ENCODE data around the gene RAPGEF6.
"Not testable (repeated sequence)": the region's sequence is repeated elsewhere in the genome, so short reads cannot be mapped to it uniquely, and the experiment has no call there.

RAPGEF6 gene, protein sequence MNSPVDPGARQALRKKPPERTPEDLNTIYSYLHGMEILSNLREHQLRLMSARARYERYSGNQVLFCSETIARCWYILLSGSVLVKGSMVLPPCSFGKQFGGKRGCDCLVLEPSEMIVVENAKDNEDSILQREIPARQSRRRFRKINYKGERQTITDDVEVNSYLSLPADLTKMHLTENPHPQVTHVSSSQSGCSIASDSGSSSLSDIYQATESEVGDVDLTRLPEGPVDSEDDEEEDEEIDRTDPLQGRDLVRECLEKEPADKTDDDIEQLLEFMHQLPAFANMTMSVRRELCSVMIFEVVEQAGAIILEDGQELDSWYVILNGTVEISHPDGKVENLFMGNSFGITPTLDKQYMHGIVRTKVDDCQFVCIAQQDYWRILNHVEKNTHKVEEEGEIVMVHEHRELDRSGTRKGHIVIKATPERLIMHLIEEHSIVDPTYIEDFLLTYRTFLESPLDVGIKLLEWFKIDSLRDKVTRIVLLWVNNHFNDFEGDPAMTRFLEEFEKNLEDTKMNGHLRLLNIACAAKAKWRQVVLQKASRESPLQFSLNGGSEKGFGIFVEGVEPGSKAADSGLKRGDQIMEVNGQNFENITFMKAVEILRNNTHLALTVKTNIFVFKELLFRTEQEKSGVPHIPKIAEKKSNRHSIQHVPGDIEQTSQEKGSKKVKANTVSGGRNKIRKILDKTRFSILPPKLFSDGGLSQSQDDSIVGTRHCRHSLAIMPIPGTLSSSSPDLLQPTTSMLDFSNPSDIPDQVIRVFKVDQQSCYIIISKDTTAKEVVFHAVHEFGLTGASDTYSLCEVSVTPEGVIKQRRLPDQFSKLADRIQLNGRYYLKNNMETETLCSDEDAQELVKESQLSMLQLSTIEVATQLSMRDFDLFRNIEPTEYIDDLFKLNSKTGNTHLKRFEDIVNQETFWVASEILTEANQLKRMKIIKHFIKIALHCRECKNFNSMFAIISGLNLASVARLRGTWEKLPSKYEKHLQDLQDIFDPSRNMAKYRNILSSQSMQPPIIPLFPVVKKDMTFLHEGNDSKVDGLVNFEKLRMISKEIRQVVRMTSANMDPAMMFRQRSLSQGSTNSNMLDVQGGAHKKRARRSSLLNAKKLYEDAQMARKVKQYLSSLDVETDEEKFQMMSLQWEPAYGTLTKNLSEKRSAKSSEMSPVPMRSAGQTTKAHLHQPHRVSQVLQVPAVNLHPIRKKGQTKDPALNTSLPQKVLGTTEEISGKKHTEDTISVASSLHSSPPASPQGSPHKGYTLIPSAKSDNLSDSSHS (N-terminal part only)
- 32.3 to 43.9 reads per million in 2 experiments for total RNA-seq

DNA sequence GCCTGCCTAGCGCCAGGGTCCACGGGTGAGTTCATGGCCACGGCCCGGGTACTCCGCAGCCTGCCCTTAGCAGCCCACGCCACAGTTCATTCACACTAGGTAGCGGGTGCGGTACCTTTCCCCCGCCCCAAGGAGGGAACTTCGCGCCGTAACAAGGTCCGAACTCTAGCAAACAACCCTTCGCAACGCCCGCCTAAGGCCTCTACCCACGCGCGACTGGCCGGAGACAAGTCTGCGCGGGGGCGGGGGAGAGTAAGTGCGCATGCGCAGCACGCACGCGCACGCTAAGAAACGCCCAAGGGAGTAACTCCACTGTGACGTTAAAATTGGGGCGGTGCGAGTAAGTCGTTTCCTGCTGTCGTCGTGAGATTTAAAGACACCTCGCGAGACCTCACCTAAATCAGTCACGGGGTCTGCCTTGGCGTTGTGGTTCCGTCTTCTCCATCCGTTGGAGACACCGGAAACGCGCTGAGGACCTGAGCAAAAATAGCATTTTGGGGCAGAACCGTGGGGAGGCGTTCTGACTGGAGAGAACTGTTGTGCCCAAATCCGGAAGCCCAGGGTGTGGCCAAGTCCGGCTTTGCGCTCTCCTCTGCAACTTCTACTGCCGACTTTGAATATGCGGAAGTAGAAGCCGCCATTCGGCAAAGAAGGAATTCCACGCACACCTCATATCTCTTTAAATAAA is at the start of gene RAPGEF6:
TSS of gene RAPGEF6 (minus strand) at position 234 of the 688 bp plus-strand sequence. CDS start at position 35, 199 bp downstream.
- DNase-seq (ENCODE audit: low read depth), result peak; percentile 95

DNA sequence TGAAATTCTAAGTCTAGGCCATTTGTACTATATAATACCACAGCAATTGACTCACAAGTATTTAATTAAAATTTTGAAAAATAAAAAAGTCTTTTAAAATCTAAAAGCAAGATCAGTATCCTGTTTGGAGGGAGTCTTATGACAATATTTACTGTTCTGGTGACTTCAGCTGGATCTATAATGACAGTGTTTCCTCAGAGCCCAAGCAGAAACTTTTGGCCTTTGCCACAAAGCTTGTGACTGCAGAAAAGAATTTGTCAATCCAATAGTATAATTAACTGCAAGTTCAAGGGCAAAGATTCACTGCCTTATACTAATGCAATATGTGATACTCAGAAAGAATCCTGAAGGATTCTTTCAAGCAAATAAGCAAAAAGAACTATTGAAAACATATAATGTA is 49.6 kb upstream of the RAPGEF6 start:
- DNase-seq (ENCODE audit: low read depth), result no peak

DNA sequence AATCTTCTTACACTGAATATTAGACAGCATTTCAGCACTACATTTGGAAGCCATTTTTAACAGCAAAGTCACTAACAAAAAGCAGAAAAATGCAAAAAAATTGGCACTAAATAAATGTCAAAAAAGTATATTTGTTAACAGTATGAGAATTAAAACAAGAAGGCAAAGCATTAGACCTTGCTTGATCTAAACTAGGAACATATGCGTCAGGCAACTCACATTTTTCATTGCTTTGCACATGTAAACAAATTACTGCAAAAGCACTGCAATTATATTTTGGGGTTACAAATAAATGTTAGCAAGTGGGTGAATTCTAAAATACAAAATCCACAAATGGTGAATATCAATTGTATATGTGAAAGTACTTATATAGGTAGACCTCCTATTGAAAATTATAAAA is 49.0 kb upstream of the RAPGEF6 start:
- DNase-seq (ENCODE audit: low read depth), result no peak

DNA sequence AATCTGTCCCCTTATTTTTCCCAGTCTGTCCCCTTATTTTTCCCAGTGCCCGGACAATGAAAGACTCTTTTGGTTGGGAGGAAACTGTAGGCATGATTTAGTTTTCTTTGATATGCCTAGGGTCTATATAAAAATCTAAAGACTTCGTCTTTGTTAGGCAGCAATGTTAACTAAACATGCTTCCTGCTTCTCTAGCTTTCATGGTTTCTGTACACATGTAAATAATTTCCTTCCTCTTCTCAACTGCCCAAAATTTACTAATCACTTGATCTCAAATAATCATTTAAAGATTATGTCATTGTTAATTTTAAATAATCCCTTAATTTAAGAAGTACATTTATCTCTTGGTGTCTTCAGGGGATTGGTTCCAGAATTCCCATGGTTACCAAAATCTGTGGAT is 47.8 kb upstream of the RAPGEF6 start:
- no peak for DNase-seq (ENCODE audit: low read depth)

DNA sequence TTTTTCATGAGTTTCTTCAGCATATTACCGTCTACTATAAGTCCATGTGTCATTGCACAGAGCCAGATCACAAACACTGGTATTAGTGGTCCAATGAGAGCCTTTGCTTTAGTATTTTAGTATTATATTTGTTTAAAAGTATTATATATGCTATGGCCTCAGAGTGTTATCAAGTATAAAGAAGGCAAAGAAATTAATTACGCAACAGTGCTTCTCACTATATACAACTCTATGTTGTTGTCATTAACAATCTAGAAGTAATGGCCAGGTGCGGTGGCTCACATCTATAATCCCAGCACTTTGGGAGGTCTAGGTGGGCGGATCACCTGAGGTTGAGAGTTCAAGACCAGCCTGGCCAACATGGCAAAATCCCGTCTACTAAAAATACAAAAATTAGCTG is 47.1 kb upstream of the RAPGEF6 start:
- DNase-seq (ENCODE audit: low read depth), result no peak

DNA sequence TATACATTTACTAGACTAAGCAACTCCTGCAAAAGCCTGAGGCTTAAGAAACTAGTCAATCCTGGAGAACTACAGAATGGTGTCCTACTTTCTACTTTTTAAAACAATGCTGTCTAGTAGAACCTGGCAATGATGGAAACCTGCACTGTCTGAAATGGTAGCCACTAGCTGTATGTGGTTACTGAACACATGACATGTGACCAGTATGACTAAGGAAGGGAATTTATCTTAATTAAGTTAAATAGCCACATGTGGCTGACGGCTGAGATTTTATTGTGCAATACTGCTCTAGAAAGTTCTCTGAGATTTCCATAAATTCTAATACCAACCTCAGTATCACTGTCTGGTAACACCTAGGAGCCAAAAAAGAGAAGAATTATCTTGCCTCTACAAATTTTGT is 44.9 kb upstream of the RAPGEF6 start:
- no peak for DNase-seq (ENCODE audit: low read depth)

DNA sequence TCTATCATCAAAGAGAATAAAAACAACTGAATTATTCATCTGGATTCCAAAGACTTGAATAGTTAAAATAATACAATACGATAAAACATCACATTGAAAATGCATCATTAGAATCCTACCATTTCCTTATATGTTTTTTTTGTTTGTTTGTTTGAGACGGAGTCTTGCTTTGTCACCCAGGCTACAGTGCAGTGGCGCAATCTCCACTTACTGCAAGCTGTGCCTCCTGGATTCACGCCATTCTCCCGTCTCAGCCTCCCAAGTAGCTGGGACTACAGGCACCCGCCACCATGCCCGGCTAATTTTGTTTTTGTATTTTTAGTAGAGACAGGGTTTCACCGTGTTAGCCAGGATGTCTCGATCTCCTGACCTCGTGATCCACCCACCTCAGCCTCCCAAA is 43.2 kb upstream of the RAPGEF6 start:
- DNase-seq (ENCODE audit: low read depth), result not testable (repeated sequence)

DNA sequence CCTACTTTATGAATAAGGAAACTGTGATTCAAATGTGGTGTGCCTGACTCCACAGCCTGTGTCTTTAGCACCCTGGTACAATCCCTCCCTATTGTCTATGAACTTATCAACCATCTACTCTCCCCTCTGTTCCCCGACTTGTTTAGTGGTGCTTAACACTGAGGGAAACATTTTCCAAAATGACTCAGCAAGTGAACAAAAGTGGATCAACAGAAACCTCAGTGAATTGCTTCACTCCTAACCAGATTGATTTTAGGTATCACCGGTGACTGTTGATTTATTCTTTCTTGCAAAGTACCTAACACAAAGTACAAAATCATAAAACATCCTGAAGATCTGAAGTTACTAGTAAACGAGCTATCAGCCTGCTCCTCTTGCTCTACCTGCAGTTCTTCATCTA is 42.1 kb upstream of the RAPGEF6 start:
- DNase-seq (ENCODE audit: low read depth), result no peak

DNA sequence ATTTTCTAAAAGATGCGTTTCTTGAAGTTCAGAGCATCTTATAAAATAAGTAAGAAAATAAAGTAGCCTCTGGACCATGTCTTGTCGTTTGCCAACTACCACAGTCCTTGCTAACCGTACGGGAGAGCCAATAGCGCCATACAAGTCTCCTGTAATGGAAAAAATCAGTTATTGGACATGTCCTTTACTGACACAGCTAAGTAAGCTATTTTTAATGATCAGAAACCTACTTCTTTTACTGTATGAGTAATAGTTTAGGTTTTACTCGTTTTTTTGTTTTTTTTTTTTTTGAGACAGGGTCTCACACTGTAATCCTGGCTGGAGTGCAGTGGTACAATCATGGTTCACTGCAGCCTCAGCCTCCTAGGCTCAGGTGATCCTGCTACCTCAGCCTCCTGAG is 37.7 kb upstream of the RAPGEF6 start:
- no peak for DNase-seq (ENCODE audit: low read depth)

DNA sequence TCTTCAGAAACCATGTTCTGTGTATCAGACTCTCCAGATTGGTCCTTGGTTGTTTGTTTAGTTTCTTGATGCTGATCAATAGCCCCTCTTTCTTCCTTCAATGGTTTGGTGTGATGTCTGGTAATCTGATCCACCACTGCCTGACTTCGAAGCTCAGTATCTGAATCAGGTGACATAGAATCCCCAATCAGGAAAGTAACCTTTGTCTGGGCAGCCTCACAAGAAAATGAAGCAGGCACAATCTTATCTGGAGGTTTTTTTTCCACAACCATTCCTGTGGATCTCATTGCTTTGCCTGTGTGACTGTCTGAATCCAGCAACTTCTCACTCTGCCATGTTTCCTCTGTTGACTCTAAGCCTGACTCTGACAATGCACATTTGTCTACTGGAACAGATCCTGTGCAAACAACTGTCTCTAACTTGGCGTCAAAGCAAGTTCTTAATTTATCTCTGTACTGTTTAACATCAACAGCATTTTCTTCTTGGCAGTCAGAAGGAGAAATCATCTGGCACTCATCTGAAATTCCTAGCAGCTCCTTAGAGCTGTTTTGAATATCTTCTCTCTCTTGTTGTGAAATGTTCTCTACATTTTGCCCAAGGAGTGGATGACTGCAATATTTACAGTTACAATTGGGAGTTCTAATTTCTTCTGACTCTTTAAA is 37.1 kb upstream of the RAPGEF6 start:
- no peak for DNase-seq (ENCODE audit: low read depth)

DNA sequence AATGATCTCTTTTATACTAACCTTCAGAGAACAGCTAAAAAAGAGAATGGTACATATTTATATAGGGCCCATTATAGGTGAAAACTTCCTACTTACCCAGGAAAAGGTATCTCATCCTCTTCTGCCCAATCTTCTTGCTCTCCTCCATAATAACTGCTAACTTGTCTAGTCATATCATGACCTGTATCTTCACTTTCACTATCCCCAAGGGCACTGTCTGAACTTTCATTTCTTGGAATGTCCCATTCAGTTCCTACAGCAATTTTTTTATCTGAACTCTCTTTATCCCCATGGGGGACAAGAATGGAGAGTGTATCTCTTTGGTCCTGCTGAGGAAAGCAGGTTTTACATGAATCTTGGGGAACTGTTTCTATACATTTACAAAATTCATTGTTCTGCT is 36.4 kb upstream of the RAPGEF6 start:
- DNase-seq (ENCODE audit: low read depth), result no peak

DNA sequence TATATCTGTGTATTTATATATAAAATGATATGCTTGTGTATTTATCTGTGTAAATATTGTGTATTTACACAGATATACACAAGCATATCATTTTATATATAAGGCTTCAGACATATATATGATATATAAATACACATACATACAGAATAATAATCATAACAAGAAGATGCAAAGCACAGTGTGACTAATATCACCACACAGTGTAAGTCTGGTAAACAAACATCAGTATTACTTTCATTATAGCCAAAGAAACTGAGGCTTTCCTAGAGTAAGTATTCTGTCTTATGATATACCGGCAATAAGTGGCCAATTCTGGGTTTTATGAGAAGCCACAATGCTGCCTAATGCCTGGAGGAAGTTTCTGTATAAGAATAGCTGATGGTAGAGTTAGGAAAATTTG is 29.9 kb upstream of the RAPGEF6 start:
- DNase-seq (ENCODE audit: low read depth), result no peak

DNA sequence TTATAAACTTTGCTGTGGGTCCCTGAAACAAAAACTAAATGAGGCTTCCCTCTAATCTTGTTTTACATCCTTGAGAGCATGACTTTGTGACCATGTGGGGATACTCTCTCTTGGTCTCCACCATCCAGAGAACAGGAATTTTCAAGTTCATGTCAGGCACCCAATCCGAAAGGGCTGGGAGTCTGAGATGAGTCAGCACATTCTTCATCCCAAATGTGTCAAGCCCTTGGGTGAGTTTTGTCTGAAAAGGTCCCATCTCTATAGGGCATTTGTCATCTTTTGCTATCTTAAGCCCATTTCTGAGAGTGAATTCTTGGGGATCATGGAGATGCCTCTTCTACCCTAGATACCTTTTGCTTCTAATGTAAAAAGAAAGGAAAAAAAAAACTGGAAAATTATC is 26.9 kb upstream of the RAPGEF6 start:
- DNase-seq (ENCODE audit: low read depth), result no peak

DNA sequence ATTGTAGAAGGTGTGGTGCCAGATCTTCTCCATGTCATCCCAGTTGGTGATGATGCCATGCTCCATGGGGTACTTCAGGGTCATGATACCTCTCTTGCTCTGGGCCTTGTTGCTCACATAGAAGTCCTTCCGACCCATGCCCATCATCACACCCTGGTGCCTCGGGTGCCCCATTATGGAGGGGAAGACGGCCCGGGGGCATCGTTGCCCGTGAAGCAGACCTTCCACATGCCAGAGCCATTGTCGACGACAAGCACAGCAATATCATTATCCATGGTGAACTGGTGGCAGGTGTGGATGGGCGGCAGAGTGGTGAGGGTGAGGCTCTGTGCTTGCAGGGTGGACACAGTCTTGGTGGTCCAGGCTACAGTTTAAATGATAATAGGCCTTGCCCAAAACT is 24.8 kb upstream of the RAPGEF6 start:
- DNase-seq (ENCODE audit: low read depth), result no peak

DNA sequence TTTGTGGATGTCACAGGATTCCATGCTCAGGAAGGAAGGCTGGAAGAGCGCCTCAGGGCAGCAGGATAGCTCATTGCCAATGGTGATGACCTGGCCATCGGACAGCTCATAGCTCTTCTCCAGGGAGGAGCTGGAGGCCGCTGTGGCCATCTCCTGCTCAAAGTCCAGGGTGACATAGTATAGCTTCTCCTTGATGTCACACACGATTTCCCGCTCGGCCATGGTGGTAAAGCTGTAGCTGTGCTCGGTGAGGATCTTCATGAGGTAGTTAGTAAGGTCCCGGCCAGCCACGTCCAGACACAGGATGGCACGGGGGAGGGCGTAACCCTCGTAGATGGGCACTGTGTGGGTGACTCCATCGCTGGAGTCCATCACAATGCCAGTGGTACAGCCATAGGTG is 24.3 kb upstream of the RAPGEF6 start:
- no peak for DNase-seq (ENCODE audit: low read depth)

DNA sequence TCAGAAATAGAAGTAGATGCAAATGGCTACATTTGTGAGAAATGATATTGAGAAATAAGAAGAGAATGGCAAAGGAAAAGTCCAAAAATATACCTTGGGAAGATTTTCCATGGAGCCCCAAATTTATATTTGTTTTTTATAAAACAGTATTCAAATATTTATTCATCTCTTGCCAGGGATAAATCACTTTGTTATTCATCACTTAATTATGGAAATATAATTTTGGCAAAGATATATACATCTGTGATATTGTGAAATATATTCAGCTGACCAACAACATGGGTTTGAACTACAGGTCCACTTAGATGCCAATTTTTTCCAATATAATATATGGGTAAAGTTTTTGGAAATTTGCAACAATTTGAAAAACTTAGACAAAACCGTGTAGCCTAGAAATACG is 19.7 kb upstream of the RAPGEF6 start:
- no peak for DNase-seq (ENCODE audit: low read depth)

DNA sequence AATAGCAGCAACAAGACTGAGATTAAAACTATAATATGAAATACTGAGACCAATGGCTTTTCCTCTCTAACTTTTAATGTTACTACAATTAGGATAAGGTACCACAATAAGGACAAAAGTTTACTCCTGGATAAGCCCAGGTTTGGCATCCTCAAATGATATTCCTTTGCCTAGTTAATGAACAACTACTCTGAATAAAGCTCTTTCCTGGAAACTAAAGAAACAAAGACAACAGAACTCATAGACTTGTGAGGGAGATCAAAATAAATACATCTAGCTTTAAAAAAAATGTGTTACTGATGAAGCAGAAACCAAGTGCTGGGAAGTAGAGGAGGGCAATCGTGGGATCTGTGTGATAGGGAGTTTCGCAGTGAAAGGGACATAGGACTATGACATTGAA is 19.3 kb upstream of the RAPGEF6 start:
- DNase-seq (ENCODE audit: low read depth), result no peak

DNA sequence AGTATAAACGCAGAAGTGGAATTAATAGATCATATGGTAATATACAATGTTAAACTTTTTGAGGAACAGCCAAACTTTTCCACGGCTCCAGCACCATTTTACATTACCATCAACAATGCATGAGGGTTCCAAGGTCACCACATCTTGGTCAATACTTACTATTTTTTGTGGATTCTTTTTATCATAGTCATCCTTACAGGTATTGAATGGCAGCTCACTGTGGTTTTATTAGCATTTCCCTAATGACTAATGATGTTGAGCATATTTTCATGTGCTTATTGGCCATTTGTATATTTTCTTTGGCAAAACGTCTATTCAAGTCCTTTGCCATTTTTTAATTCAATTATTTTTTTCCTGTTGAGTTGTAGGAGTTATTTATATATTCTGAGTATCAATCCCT is 14.1 kb upstream of the RAPGEF6 start:
- no peak for DNase-seq (ENCODE audit: low read depth)

DNA sequence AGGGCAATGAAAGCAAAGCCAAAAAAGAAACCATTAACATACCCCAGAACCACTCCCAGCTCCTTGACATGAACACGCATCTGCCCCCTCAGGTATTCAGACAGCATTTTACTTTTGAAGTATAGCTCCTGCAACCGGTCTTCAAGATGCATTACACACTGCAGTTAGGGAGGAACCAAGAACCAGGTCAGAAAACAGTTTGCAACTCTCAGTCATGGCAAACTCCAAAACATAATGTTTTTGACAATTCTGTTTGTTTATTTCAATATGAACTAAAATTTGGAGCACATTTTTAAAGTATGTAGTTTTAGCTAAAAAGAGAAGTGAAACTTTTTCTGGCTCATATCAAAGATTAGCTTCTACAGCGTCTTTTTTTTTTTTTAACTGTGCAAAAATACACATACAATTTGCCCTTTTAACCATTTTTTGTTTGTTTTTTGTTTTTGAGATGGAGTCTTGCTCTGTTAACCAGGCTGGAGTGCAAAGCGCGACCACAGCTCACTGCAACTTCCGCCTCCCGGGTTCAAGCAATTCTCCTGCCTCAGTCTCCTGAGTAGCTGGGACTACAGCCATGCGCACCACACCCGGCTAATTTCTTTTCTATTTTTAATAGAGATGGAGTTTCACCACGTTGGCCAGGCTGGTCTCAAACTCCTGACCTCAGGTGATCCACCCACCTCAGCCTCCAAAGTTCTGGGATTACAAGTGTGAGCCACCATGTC is 12.2 kb upstream of the RAPGEF6 start:
- DNase-seq (ENCODE audit: low read depth), result no peak

DNA sequence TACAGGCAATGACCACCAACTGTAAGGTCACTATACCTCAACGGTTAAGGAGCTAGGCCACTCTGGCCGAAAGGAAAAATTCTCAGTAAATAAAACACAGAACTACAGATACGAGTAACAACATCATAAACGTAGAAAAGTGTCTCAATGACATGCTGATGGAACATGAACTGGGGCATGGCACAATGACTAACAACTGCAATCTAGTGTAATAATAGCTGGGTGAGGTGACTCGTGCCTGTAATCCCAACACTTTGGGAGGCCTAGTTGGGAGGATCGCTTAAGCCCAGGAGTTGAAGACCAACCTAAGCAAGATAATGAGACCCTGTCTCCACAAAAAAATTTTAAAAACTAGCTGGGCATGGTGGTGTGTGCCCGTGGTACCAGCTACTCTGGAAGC is 9.8 kb upstream of the RAPGEF6 start:
- no peak for DNase-seq (ENCODE audit: low read depth)

DNA sequence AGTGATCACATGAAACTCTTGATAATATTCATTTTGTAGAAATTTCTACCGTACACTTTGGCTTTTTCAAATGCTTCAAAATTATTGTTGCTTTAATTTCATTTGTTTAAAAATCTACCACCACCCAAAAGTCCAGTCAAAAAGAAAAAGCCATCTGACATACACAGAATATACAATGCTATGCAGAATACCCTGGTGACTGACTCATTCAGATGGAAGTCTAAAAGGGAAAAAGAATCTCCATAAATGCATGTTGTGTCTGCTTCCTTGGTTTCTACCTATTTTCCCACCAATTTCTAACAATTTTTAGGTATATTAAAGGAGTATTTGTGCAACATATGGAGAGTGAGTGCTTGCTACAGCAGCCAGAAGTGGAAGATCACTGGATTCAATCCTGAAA is 9.3 kb upstream of the RAPGEF6 start:
- no peak for DNase-seq (ENCODE audit: low read depth)
